HG03108 (cell line): Measurements from ENCODE around the gene HDHD3.
A peak's percentile ranks its signal among the peaks of the same experiment; 100 is the strongest.
"Not testable (repeated sequence)": the region's sequence is repeated elsewhere in the genome, so short reads cannot be mapped to it uniquely, and the experiment has no call there.

Experiments
- ATAC-seq: cut with Tn5 transposase; IDR thresholded peaks from one replicate; pipeline ENCODE4 v1.9.1; 2021; ENCODE audit warnings: moderate library complexity; ENCODE audit not compliant: unreplicated experiment

The HDHD3 gene

GRCh38 chr9:113368348-113368981, 8.3 kb downstream of the HDHD3 start:
- ATAC-seq = no peak

GRCh38 chr9:113365652-113366051, 11.1 kb downstream of the HDHD3 start:
- not testable (repeated sequence) for ATAC-seq

- ATAC-seq = no peak
Measured at GRCh38 chr9:113364951-113365350, 11.8 kb downstream of the HDHD3 start.

- ATAC-seq = no peak
Measured at GRCh38 chr9:113363336-113363735, 13.4 kb downstream of the HDHD3 start.

- no peak for ATAC-seq
Measured at GRCh38 chr9:113361304-113362018, 15.3 kb downstream of the HDHD3 start.

GRCh38 chr9:113360242-113360842, 16.4 kb downstream of the HDHD3 start:
- ATAC-seq = no peak

- no peak for ATAC-seq
Measured at GRCh38 chr9:113359385-113359784, 17.4 kb downstream of the HDHD3 start.

DNA sequence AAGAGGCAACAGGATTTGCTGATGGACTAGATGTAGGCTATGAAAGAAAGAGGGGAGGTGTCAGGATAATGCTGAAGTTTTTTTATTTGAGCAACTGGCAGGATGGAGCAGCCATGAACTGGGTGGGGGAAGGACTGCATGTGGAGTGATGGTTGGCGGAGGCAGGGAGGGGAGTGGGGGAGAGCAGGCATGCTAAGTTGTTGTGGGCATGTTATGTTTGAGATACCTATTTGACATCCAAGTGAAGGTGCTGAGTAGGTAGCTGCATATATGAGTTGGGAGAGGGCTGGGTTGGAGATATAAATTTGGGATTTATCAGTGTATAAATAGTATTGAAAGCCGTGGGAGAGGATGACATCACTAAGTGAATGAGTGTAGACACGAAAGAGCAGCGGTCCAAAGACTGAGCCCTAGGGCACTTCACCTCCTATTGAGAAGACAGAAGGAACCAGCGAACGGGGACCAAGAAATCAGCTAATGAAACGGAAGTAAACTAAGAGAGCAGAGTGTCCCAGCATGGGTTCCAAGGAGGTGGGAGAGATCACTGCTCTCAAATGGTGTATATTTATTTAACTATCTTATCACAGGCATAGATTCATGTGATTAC, 20.0 kb downstream of the HDHD3 start:
- no peak for ATAC-seq

GRCh38 chr9:113355040-113355596, 21.7 kb downstream of the HDHD3 start:
- ATAC-seq = no peak

- no peak for ATAC-seq
Measured at GRCh38 chr9:113352411-113352810, 24.4 kb downstream of the HDHD3 start.

- no peak for ATAC-seq
Measured at GRCh38 chr9:113352006-113352405, 24.8 kb downstream of the HDHD3 start.

DNA sequence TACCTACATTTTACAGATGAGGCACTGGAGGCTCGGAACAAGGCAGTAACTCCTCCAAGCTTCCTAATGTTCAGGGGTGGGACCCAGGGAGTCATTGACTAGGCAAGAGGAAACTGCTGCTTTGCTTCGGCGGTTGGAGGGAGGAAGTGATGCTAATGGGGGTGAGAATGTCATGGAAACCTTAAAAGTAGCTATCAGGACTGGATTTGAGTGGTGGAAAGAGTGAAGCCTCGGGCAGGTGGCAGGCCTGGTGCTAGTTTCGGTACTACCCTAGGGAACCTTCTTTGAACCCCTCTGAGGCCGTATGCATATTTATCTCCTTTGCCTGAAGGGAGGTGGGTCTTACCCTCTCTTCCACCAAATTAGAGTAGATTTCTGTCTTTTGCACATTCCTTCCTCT, 25.8 kb downstream of the HDHD3 start:
- no peak for ATAC-seq

GRCh38 chr9:113350107-113350661, 26.6 kb downstream of the HDHD3 start:
- no peak for ATAC-seq

DNA sequence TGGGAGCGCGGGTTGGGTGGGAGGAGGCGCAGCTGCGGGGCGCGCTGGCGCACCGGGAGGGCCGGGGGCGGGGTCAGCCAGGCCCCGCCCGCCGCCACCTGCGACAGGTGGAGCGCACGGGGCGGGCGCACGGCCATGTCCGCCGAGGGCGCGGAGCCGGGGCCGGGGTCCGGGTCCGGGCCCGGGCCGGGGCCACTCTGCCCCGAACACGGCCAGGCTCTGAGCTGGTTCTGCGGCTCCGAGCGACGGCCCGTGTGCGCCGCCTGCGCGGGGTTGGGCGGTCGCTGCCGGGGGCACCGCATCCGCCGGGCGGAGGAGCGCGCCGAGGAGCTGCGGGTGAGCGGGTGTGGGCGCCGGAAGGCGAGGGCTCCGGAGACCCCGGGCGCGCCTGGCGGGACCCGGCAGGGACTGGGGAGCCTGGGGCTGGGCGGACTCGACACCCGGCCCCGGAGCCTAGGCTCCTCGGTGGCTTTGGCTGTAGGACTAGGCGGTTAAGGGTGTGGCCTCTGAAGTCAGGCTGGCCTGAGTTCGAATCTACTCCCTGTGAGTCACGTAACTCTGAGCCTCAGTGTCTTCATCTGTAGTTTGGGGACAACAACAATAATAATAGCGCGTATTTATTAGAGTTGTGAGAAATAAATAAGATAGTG, 27.2 kb downstream of the HDHD3 start, which contains the start of gene BSPRY:
Gene BSPRY (plus strand): TSS at position 97 of the 650 bp plus-strand sequence. CDS start 39 bp downstream, at position 136.
- ATAC-seq = peak; percentile 35

GRCh38 chr9:113349066-113349444, 27.7 kb downstream of the HDHD3 start:
- no peak for ATAC-seq

DNA sequence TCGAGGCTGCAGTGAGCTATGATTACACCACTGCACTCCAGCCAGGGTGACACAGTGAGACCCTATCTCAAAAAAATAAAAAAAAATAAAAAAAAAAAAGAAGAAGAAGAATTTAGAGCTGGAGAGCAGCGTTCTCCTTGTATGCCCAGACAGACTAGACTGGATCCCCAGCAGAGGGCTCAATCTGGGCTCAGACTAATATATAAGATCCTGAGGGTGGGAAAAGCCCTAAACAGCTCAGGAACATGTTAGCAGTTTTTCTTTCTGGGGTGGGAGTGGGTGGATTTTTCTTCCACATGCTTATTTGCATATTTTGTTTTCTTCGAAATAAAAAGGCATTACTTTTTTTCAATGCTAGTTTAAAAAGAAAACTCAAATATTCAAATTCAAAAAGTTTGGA, 28.3 kb downstream of the HDHD3 start:
- no peak for ATAC-seq

GRCh38 chr9:113345671-113346070, 31.1 kb downstream of the HDHD3 start:
- no peak for ATAC-seq

DNA sequence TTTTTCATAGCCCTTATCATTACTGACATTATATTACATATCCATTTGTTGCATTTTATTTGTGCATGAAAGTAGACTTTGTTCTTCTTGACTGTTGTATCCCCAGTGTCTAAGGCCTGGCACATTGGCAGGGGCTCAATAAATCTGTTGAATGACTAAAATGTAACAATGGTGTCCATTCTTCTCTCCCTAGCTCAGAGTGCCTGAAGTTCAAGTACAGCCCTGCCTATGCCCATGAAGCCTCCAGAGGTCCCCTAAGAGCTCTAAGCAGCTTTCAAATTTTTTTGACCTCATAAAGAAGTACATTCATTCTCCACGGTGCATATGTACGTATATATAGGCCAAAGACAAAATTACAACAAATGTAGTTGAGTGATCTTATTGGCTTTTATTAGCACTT, 31.6 kb downstream of the HDHD3 start:
- no peak for ATAC-seq

DNA sequence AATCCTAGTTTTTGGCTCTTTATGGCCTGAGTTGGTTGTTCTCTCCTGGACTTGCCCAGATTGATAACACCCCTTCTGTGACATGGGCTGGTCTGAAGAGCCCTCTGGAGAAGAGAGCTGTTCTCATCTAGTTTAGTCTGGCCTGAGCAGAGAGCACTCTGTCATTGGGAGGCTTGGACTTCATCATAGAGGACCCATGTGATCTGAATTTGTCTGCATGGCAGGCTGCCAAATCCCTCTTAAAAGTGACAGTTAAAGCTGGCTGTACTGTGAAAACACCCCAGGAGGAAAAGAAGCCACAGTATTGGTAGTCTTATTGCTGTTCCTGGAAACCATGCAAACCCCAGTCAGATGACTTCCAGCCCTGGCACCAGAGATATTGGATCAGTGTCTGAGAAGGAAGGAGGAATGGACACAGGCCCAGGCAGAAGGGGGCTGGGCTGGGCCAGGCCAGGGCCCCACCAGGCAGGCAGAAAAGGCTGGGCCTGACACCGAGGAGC, 33.0 kb downstream of the HDHD3 start:
- no peak for ATAC-seq

DNA sequence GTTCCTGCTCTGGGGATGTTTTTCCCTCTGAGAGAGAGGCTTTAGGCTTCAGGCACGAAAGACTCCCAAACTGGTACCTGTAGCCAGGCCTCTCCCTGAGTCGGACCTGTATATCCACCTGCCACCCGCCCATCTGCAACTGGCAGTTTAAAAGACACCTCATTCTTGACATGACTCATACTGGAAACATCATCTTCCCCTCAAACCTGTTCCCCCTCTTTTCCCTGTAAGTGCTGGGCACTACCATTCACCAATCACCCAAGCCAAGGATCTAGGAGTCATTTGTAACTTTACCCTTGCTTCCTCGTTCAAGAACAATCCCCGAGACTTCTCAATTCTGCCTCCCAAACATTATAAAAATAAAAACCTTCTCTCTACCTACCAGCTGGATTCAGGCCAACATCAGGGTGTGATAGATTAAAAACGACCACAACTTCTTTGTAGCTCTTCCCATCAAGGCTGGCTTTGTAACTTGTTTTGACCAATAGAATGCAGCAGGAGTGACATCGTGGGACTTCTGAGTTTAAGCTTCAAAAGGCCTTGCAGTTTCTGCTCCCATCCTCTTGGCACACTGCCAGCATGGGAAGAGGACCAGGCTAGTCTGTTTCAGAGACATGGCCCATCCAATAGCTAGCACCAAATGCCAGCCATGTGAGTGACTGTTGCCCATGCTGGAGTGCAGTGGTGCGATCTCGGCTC, 34.9 kb downstream of the HDHD3 start:
- no peak for ATAC-seq
